Panc1 (cell line): ENCODE measurements around the gene SYT11.

Experiments used
- TF ChIP-seq, protein P1 (sequence below): fragments of 450-650 bp; IDR thresholded peaks from 2 replicates; pipeline ENCODE4 v1.5.1; 2017; ENCODE audit warnings: mild to moderate bottlenecking
- TF ChIP-seq, protein P2 (sequence below), 2 experiments: IDR thresholded peaks; 2 replicates each; pipeline ENCODE4 v1.6.1; 2011 to 2012; ENCODE audit warnings: low read depth in 2 of 2, control low read depth in 1 of 2, low read length in 1 of 2, mild to moderate bottlenecking in 1 of 2, moderate library complexity in 1 of 2; ENCODE audit not compliant: insufficient read depth in 1 of 2

GRCh38 chr1:155904261-155904660 lies 44.9 kb downstream of the SYT11 start:
- TF ChIP-seq, protein P1, sequence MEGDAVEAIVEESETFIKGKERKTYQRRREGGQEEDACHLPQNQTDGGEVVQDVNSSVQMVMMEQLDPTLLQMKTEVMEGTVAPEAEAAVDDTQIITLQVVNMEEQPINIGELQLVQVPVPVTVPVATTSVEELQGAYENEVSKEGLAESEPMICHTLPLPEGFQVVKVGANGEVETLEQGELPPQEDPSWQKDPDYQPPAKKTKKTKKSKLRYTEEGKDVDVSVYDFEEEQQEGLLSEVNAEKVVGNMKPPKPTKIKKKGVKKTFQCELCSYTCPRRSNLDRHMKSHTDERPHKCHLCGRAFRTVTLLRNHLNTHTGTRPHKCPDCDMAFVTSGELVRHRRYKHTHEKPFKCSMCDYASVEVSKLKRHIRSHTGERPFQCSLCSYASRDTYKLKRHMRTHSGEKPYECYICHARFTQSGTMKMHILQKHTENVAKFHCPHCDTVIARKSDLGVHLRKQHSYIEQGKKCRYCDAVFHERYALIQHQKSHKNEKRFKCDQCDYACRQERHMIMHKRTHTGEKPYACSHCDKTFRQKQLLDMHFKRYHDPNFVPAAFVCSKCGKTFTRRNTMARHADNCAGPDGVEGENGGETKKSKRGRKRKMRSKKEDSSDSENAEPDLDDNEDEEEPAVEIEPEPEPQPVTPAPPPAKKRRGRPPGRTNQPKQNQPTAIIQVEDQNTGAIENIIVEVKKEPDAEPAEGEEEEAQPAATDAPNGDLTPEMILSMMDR: no peak
- TF ChIP-seq, protein P2, sequence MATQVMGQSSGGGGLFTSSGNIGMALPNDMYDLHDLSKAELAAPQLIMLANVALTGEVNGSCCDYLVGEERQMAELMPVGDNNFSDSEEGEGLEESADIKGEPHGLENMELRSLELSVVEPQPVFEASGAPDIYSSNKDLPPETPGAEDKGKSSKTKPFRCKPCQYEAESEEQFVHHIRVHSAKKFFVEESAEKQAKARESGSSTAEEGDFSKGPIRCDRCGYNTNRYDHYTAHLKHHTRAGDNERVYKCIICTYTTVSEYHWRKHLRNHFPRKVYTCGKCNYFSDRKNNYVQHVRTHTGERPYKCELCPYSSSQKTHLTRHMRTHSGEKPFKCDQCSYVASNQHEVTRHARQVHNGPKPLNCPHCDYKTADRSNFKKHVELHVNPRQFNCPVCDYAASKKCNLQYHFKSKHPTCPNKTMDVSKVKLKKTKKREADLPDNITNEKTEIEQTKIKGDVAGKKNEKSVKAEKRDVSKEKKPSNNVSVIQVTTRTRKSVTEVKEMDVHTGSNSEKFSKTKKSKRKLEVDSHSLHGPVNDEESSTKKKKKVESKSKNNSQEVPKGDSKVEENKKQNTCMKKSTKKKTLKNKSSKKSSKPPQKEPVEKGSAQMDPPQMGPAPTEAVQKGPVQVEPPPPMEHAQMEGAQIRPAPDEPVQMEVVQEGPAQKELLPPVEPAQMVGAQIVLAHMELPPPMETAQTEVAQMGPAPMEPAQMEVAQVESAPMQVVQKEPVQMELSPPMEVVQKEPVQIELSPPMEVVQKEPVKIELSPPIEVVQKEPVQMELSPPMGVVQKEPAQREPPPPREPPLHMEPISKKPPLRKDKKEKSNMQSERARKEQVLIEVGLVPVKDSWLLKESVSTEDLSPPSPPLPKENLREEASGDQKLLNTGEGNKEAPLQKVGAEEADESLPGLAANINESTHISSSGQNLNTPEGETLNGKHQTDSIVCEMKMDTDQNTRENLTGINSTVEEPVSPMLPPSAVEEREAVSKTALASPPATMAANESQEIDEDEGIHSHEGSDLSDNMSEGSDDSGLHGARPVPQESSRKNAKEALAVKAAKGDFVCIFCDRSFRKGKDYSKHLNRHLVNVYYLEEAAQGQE (IDR thresholded peaks at IDR 0.05; ENCODE audit: insufficient read depth in 1 of 2, low read depth in 2 of 2, low read length in 1 of 2): no peak
